ENCODE data around the gene CCNA2.

Gene CCNA2

DNA sequence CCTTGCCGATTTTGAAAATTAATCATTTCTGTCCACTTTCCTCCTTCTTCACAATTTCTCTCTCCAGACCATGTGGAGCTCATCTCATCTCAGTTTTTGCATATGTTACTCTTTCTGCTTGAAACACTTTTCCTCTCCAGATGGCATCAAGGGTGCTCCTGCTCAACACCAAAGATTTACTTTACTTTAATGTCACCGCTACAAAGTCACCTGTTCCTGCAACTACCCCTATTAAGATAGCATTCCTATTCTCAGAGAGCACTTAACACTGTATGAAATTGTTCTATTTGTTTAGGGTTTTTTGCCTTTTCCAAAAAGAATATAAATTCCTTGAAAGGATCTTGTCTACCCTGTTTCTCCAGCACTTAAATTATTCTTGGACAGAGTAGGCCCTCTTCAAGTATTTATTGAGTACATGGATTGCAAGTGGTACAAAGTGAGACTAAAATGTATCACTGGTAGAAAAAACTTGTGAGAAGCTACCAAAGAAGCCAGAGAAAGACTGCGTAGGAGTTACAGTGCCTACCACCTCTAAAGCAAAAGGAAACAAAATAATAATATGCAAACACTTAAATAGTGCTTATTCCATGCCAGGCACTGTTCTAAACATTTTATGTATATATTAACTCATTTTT, 23.7 kb downstream of the CCNA2 start:
- no peak for DNase-seq (ENCODE audit: low read depth)
- H3K4me3 ChIP-seq (ENCODE audit: low read depth, low read length): peak overlapping the region; percentile 77; the same call in 1 of the 2 replicates
- TF ChIP-seq, protein P1, sequence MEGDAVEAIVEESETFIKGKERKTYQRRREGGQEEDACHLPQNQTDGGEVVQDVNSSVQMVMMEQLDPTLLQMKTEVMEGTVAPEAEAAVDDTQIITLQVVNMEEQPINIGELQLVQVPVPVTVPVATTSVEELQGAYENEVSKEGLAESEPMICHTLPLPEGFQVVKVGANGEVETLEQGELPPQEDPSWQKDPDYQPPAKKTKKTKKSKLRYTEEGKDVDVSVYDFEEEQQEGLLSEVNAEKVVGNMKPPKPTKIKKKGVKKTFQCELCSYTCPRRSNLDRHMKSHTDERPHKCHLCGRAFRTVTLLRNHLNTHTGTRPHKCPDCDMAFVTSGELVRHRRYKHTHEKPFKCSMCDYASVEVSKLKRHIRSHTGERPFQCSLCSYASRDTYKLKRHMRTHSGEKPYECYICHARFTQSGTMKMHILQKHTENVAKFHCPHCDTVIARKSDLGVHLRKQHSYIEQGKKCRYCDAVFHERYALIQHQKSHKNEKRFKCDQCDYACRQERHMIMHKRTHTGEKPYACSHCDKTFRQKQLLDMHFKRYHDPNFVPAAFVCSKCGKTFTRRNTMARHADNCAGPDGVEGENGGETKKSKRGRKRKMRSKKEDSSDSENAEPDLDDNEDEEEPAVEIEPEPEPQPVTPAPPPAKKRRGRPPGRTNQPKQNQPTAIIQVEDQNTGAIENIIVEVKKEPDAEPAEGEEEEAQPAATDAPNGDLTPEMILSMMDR (IDR thresholded peaks at IDR 0.05; ENCODE audit: low read depth, low read length, missing control alignments): no peak

DNA sequence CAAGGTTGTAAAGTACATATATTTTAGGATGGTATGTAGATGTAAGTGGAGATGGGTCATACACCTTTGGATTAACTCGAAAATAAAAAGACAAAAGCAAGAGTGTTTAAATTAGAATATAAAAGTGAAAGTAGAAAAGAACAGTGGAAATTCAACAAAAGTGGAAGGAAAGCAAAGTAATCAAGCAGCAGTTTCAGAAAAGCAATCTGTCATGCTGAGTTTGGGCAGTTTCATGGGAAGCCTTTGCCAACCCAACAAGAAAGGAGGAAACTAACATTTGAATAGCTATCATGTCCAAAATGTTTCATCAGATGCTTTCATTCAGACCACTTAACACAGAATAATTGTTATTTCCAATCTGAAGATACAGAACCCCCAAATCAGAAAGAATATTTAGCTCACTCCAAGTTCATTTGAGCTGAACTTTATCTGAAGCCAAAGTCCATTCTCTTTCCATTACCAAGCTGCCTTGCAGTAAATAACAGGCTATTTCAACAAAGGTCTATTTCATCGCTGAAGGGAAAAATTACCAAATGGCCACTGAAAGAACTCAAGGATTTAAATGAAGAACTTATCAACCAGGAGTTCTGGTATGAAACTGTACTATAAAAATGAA, 24.4 kb downstream of the CCNA2 start:
- TF ChIP-seq, protein P1 (IDR thresholded peaks at IDR 0.05; ENCODE audit: low read depth, low read length, missing control alignments): no peak
- no peak overlapping the region for H3K4me3 ChIP-seq (ENCODE audit: low read depth, low read length)
- DNase-seq (ENCODE audit: low read depth): no peak

DNA sequence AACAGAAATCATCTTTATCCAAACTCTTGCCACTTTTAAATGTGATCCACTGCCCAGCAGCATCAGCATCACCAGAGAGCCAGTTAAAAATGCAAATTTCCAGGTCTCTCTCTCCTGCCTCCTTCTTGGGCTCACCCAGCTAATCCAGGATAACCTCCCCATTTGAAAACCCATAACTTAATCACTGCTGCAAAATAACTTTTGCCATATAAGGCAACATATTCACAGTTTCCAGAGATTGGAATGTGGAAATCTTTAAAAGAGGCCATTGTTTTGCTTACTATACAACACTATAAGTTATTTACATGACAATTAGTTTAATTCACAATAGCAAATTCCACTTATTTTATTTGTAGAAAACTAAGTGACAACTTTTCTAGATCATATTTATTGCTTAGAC, 27.4 kb downstream of the CCNA2 start:
- TF ChIP-seq, protein P1 (IDR thresholded peaks at IDR 0.05; ENCODE audit: low read depth, low read length, missing control alignments): no peak
- no peak for DNase-seq (ENCODE audit: low read depth)
- H3K4me3 ChIP-seq (ENCODE audit: low read depth, low read length): no peak overlapping the region

DNA sequence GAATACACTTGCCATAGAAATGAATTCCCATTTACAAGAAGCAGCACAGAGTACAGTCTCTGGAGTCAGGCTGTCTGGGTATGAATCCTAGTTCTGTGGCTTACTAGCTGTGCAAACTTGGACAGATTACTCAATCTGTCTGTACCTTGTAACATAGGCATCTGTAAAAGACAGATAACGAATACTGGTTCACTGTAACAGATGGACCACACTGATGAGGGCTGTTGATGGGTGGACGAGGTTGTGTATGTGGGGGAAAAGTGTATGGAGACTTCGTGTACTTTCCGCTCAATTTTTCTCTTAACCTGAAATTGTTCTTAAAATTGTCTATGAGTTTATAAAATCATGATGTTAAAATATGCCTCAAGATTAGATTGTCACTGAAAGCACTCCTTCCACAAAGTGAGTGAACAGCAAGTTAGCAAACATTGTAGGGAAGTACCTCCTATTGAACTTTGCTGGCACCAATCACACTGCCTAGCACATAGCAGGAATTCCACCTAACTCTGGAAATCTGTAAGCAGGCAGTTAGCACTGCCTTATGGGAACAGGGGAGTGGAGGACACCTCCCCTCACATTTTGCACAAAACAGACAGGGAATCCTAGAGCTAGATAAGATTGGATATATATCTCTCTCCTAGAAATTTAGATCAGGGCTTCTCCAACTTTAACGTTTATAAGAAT, 29.0 kb downstream of the CCNA2 start:
- TF ChIP-seq, protein P1 (IDR thresholded peaks at IDR 0.05; ENCODE audit: low read depth, low read length, missing control alignments): no peak
- no peak overlapping the region for H3K4me3 ChIP-seq (ENCODE audit: low read depth, low read length)
- DNase-seq (ENCODE audit: low read depth): no peak

DNA sequence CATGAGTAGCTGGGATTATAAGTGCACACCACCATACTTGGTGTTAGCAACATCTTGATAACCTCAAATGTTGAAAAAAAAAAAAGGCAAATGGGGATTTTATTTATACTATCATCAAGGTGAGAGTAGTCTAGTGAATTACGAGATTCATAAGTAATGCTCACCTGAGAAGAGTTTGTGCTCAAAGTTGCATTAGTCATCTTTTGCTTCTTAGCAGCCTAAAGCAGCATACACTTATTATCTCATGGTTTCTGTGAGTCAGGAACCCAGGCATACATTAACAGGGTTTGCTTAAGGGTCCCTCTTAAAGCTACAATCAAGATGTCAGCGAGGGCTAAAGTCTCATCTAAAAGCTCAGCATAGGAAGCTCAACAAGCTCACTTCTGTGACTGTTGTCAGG, 30.7 kb downstream of the CCNA2 start:
- DNase-seq (ENCODE audit: low read depth): no peak
- TF ChIP-seq, protein P1 (IDR thresholded peaks at IDR 0.05; ENCODE audit: low read depth, low read length, missing control alignments): no peak

DNA sequence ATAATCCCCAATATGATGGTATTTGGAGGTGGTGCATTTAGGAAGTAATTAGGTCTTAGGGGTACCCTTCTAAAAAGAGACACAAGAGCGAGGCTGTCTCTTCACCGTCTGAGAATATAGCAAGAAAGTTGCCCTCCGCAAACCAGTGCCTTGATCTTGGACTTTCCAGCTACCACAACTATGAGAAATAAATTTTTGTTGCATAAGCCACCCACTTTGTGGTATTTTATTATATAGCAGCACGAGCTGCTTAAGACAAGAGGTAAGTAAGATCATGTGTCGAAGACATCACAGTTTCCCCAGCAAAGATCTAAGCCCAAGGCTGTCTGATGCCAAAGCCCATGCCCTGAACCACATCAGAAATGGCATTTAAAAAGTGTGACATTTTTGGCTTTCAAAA, 32.2 kb downstream of the CCNA2 start:
- no peak for DNase-seq (ENCODE audit: low read depth)
- no peak overlapping the region for H3K4me3 ChIP-seq (ENCODE audit: low read depth, low read length)
- TF ChIP-seq, protein P1 (IDR thresholded peaks at IDR 0.05; ENCODE audit: low read depth, low read length, missing control alignments): no peak

More for the DNA sequence above, 30.7 kb downstream of the CCNA2 start:
- no peak overlapping the region for H3K4me3 ChIP-seq (ENCODE audit: low read depth, low read length)

All from GM12864 (cell line).